MV-4-11 (cell line): ENCODE results near the gene GPC1.
"Not testable (repeated sequence)": the region's sequence is repeated elsewhere in the genome, so short reads cannot be mapped to it uniquely, and the experiment has no call there.

ENCODE experiments used
- DNase-seq: peaks from one replicate; lab custom pipeline; 2025; lab: John Stamatoyannopoulos, UW

Gene GPC1

DNA sequence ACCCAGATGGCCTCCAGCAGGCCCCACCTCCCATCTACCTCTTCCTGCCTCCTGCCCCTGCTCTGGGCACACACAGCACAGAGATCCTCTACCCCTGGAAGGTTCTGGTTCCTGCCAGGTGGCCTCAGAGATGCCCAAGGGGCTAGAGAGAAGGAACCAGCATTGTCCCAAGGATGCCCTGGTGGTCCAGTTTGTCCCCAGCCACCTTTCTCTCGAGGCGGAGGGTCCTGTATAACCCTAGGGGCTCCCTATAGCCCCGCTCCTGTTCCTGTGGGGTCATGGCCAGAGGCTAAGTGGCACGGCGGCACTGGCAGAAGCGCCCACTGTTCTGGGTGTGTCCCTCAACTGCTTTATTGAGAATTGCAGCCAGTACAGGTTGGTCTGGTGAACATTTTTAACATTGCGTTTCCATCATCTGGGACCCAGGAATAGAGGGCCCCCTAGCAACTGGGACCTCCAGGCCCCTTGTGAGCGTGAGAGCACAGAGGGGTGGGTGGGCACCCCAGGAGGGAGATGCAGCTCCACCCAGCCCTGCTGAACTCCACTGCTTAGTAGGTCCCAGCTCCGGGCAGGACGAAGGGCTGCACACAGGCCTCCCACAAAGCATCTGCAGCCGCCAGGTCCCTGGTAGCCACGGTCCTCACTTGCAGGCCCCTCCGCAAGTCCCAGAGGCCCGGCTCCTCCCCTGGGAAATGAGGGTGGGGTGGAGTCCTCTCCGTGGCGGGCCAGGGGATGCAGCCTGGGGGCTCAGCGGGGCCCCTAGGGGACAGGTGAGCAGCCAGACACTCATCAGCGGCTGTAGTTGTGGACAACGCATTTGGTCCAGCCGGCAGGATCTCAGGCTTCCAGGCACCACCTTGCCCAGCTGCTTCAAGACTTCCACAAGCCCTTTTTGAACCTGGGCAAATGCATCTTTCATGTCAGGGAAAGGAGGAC is 33.1 kb downstream of the GPC1 start:
- no peak for DNase-seq

DNA sequence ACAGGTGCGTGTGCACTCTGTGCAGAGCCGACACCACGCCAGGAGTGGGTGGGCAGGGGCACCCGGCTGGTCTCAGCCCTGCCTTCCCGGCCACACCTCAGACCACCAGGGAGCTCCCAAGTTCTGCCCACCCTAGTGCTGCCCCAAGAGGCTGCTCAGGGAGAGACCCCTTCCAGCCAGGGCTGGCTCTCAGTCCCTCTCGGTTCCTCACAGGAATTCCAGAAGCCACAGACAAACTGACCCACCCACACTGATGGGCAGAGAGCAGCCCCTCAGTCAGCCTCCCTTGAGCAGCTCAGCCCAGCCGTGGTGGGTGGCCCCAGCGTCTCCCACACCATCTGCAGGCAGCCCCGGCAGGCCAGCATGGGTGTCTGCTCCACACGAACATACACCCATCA is 33.8 kb downstream of the GPC1 start:
- no peak for DNase-seq

DNA sequence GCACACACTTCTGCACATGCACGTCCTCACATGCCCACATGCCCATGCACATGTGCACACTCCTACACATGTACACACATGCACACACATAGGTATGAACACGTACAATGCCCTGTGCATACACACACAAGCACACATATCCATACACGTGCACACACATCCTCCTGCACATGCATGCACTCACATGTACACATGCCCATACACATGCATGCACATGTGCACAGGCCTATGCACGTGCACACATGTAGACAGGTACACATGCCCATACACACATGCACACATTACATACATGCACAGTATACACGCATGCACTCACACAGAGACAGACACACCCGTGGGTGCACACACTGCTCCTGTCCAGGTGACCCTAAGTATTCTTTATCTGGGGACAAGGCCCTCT is 34.3 kb downstream of the GPC1 start:
- DNase-seq: no peak

DNA sequence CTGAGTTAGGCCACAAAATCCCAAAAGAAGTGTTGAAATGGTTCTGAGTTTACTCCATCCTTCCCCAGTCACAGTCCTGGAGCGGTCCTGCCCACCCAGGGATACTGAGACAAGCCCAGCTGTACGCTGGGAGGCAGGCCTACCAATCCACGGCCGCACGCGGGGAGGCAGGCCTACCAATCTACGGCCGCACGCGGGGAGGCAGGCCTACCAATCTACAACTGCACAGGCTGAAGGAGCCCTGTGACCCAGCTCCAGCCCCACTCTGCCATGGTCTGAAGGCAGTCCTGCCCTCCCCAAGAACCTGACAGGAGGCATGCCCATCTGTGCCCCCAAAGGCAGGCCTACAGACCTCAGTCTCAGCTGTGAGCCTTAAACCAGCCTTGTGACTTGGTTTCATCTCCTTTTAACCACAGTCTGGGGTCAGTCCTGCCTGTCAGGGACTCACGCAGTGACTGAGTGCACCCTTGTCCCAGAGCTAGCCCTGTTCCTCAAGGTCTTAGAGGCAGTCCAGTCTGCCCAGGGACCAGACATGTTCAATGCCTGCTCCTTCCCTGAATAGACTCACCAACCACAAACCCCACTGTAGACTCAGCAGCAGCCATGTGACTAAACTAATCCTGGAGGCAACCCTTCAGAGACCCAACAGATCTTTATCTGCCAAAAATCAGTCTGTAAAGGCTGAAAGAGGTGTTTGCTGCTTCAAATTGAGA is 36.8 kb downstream of the GPC1 start:
- peak; percentile 73 for DNase-seq

DNA sequence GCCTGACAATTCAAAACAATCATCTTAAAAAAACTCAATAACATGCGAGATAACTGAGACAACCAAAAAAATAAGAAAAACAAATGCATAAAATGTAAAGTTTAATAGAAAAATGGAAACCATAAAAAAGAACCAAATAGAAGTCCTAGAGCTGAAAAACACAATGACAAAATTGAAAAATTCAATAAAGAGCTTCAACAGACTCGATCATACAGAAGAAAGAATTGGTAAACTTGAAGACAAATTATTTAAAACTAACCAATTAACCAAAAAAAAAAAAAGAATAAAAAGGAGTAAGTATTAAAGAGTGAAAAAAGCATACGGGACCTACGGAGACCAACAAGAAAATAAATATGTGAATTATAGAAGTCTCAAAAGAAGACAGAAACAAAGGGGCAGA is 37.7 kb downstream of the GPC1 start:
- DNase-seq: no peak

DNA sequence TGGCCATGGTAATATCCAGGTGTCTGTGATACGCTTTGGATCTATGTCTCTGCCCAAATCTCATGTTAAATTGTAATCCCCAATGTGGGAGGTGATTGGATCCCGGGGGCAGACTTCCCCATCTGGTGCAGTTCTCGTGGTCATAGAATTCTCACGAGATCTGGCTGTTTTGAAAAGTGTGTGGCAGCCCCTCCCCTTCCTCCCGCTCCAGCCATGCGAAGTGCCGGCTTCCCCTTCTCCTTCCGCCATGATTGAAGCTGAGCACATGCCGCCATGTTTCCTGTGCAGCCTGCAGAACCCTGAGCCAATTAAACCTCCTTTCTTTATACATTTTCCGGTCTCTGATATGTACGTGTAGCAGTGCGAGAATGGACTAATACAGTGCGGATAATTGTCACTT is 42.5 kb downstream of the GPC1 start:
- peak; percentile 28 for DNase-seq

DNA sequence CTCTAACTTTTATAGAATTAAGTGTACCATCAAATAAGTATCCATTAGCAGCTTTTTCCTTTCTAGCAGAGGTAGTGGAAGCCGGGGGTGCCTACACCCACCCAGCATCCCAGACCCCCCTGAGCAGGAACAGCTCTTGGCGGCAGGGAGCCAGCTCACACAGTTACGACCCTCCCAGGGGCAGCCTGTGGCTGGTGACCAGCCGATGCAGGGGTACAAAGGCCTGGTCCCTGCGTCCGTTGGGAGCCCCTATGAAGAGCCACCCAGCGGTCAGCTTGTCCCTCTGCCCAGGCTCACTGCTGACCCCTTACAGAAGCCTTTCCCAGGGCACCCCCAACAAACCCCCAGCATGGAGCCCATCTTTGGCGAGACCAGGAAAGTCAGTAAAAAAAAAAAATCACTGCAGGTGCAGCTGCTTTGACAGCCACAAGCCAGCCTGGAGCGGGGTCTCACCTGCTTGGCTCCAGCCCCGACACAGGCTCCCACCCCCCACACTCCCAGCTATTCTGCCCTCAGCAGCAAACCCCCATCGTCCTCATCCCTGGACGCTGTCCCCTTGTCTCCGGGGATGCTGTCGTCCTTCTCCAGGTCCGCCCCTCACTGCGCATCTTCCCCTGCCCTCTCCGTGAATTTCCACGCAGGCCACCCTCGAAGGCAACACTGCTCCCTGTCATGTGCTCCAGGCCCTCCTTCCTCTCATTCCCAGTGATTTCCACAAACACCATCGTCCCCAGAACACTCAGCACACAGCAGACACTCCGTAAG is 43.1 kb downstream of the GPC1 start:
- DNase-seq: no peak

DNA sequence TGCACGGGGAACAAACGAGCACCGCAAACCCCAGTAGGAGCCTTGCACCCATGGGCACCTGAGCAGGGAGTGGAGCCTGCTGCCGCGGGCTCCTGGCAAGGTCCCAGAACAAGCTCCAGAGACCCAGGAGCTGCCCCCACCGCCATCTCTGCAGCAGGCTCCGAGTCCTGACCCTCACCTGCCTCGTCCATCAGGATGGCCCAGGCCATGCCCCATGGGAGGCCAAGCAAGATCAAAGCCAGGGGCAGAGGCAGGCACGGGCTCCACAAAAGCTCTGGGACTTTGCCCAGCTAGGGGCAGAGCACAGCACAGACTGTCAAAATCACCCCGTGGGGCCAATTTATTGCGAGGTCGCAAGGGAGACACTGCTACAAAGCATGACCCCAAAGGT is 43.6 kb downstream of the GPC1 start:
- no peak for DNase-seq

DNA sequence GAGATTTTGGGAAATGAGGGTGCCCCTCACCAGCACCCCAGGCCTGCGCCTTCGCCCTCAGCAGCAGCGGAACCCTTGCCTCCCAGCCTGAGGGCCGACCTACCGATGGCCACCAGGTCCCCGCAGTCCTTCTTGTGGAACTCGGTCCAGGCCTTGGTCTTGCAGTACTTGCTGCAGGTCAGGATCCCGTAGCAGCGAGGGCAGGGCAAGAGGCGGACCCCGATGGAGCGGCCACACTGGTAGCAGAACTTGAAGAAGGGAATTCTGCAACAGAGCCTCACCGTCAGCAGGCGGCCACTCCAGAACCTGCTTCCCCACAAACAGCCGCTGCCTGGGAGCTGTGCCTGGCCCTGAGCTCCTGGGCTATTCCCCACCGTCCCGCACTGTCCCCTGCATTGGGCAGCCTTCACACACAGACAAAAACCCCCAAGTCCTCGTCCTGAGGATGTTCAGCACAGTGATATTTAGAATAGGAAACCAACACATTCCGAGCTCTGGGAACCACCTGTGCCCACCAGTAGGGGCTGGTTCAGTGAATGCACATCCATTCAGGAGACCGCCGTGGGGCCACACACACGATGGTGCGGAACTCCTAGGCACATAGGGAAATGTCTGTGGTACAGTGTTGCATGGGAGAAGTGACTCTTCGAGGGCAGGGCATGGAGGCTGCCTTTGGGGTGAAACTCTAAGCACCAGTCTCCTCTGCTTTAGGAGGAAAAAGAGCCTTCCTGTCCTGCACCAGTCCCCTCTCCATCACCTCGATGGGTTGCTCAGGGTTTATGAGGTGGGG is 45.6 kb downstream of the GPC1 start:
- DNase-seq: no peak

DNA sequence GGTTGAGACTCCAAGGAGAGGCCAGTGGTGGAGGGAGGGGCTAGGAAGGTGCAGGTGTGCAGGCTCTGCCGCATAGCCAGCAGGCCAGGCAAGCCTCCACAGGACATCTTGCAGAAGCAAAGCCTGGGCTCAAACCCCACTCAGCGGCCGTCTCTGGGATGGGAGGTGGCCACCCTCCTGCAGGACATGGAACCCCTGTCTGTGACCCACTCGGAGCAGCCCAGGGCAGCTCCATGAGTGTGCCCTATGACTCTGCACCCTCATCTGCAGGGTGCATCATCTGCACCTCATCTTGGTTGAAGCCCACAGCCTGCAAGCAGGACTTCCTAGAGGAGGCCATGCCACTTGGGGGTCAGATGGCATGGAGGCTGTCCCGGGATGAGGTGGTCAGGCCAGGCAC is 46.3 kb downstream of the GPC1 start:
- DNase-seq: no peak

DNA sequence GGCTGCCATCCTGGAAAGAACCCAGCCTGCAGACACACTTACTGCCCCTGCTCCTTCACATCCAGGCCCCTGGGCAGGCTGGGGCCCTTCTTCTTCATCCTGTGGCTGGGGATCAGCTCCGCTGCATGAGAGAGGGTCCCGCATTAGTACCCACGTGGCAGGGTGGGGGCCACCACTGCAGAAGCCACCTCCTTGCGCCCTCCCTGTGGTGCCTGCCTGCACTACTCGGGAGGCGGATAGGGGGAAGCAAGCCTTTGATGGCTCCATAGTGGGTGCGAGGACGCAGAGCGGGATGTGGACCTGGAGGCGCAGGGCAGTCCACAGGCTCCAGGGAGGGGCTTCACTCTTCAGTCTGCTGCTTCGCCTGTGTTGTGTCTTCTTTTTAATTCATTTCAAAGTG is 46.7 kb downstream of the GPC1 start:
- DNase-seq: no peak

DNA sequence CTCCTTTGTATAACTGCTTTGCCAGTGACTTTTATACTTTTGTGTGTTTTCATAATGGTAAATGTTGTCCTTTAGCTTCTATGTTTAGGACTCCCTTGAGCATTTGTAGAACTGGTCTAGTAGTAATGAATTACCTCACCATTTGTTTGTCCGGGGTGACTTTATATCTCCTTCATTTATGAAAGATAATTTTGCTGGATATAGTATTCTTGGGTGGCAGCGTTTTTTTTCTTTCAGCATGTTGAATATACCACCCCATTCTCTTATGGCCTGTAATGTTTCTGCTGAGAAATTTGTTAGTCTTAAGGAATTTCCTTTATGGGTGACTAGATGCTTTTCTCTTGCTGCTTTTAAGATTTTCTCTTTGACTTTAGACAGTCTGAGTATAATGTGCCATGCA is 56.0 kb downstream of the GPC1 start:
- no peak for DNase-seq

DNA sequence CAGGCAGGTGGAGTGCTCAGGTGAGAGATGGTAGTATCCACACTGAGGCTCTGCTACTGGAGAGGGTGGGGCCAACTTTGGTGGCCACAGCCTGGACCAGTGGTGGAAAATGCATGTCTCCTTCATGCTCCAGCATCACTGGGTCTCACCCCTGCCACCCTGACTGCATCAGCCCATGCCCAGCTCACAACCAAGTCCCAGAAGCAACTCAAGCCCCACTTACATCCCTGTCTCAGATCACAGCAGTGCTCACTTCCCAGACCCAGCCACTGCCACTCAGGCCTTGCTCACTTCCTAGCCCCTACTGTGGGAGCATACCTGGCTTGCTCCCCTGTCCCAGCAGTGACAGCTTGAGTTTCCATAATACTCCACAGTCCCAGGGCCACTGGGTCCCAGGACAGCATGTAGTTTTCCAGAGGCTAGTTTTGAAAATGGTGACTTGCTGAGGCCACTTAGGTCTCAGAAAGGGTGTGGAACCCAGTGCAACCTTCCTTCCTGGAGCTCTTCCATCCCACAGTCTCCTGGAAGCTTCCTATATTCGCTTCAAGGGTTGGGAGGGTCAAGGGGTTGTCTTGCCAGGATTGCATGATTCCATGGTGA is 58.8 kb downstream of the GPC1 start:
- no peak for DNase-seq

DNA sequence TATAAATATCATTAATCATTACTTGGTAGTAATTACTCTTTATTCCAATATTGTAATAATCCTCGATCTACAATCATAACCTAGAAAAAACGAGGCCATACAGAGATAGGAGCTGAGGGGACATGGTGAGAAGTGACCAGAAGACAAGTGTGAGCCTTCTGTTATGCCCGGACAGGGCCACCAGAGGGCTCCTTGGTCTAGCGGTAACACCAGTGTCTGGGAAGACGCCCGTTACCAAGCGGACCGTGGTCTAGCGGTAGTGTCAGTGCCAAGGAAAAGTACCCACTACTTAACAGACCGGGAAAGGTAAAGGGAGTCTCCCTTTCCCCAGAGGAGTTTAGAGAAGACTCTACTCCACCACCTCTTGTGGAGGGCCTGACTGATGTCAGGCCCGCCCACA is 59.5 kb downstream of the GPC1 start:
- DNase-seq: not testable (repeated sequence)

DNA sequence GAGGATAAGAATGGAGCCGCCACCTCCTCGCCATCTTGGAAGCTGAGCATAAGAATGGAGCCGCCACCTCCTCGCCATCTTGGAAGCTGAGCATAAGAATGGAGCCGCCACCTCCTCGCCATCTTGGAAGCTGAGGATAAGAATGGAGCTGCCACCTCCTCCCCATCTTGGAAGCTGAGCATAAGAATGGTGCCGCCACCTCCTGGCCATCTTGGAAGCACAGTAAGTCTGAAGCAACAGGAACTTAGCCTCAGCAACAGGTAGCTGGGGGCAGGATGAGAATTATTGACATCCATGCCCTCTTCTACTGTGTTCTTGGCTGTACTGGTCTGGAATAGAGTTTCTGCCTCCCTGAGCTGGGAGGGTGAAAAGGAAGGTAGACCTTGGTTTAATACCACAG is 61.6 kb downstream of the GPC1 start:
- peak; percentile 12 for DNase-seq

DNA sequence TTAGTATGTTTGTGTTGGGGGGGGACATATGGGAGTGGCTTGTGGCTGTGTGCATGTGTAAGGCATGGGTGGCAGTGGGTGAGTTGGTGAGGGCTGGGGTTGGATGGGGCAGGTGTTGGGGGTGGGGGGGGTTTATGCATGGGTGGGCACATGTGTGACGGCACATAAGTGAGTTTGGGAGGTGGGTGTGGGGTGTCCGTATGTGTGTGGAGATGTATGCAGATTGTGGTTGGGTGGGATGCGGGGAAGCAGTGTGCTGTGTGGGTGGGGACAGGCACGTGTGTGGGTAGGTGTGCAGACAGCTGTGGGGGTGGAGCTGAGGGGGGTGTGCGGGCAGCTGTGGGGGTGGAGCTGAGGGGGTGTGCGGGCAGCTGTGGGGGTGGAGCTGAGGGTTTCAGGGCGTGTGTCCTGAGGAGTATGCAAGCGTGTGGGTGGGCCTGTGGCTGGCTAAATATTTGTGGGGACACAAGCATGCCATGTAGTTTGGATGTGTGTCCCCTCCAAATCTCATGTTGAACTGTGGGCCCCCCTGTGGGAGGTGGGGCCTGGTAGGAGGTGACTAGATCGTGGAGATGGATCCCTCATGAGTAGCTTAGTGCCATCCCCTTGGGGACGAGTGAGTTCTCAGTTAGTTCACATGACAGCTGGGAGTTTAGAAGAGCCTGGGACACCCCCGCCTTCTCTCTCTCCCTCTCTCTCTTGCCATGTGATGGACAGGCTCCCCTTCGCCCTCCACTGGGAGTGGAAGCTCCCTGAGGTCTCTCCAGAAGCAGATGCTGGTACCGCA is 62.9 kb downstream of the GPC1 start:
- DNase-seq: no peak

DNA sequence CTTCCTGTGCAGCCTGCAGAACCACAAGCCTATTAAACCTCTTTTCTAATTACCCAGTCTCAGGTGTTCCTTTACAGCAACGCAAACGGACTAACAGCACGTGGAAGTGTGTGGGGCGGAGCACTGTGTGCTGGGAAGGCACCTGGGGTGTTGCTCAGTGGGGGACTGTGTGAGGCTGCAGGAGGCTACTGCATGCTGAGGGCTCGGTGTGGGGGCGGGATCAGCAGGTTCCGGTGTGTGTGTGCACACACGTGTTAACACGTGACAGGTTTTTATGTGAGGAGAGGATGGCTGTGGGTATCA is 63.4 kb downstream of the GPC1 start:
- no peak for DNase-seq

DNA sequence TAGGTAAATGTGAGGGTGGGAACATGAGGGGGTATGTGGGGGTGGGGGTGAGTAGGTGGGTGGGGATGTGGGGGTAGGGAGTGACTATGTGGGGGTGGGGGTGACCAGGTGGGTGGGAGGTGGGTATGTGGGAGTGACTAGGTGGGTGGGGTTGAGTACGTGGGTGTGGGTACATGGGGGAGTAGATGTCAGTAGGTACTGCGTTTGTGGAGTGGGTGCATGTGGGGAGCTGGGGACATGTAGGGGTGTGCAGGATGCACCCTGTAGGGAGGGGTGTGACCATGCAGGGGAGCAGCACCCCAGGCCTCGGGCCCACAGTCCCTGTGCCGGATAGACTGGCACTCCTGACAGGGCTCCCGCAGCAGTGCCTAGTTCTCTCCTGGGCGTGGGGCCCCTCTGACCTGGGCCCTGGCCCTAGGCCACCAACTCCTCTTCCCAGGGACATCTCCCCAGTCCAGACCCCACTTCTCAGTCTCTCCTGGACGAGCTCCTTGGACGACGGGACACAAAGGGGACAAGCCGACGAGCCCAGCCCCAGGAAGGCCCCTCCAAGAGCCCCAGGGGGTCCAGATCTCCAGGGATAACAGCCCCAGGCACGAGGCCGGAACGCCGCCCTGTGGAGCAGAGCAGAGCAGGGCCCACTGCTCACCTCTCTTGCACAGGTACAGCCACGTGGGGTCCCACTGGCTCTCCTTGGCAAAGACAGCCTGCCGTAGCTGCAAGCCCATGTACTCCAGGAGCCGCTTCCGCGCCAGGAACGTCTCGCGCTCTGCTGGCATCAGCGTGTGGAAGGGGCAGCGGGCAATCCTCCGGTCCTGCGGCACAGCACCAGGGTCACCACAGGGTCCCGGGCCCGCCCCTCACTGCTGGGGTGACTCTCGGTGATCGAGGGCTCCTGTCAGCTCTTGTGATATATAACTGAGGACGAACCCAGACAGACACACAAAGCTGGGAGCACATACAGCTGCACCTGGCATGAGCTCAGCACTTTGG is 64.1 kb downstream of the GPC1 start:
- DNase-seq: no peak

DNA sequence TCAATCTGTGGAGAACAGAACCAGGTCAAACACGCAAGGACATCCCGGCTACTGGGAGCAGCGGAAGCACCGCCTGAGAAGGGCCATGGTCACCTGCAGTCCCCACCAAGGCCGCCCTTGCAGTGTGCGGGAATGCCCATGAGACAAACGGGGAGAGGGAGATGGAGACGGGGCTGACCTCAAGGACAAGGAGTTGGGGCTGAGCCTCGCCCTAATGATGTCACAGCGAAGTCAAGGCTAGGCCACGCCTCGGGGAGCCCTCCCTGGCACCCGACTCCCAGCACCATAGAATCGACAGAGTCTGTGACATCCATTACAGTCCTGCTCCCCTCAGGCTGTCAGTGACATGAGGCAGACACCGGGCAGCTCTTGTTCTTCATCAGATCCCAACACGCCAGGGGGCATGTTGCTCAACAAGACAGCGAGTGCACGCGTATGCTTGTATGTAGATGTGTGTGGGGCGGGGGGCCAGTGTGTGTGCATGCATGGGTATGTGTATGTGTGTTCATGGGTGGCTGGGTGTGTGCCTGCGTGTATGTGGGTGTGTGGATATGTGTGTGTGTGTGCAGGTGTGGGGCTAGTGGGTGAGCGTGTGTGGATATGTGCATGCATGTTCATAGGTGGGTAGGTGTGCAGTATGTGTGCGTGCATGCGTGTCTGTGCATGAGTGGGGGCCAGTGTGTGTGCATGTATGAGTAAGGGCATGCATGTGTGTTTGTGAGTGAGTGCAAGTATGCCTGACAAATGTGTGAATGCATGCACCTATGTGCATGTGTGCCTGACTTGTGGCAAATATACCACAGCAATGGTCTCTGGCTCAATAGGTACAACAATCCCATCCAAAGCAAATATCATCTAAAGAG is 65.3 kb downstream of the GPC1 start:
- DNase-seq: no peak
